ENCODE measurements around the gene EPHX1.

GRCh38 chr1:225772323-225772768, 37.6 kb upstream of the EPHX1 start:
- TF ChIP-seq YY1 (IDR thresholded peaks at IDR 0.05; ENCODE audit: insufficient read depth, insufficient read length) (peak; percentile 52), ZNF274 (IDR thresholded peaks at IDR 0.05; ENCODE audit: low read depth, low read length) (no peak)

All from NT2/D1 (cell line).